K562 (cell line): ENCODE measurements around the gene AQP5. TPM values are rescaled to one million over a fixed set of nuclear protein-coding genes. Genes with fewer than 3 reads are reported as not detected.
A peak's percentile ranks its signal among the peaks of the same experiment; 100 is the strongest.

Experiments
- ATAC-seq: fragments of 200-7000 bp; cut with Tn5 transposase; 3 replicates; pipeline ENCODE4 v1.9.1; 2020; ENCODE audit warnings: moderate library complexity
- BruUV-seq: library from RNA; stranded (reverse); fragments of 400-500 nt; replicated peaks from 2 replicates; lab custom pipeline; 2021; lab: Mats Ljungman, UMichigan
- CTCF ChIA-PET: fragments of 300-600 bp; formaldehyde crosslinking; extraction: SDS; loops from one replicate; lab custom pipeline; 2021; ENCODE audit warnings: low intra/inter-chr PET ratio; lab: Yijun Ruan, JAX
- POLR2A ChIA-PET: fragments of 300-600, 350-650 bp; sonication (Branson Sonifier 250); formaldehyde crosslinking; extraction: SDS; loops from one replicate; lab custom pipeline; 2021; ENCODE audit warnings: antibody characterized with exemption, inconsistent platforms; lab: Yijun Ruan, JAX
- DNase-seq, 4 experiments: peaks; one replicate each; pipeline versions ENCODE4 v3.0.0 to v3.0.0-alpha.2; 2011 to 2018; ENCODE audit warnings: low spot score in 3 of 4, mixed read lengths in 3 of 4; ENCODE audit errors: extremely low read depth in 1 of 4
- FAIRE-seq: peaks from 2 replicates; lab custom pipeline; 2011; peaks lifted over from hg19 to GRCh38; lab: Jason Lieb, UNC
- H2AFZ ChIP-seq: 2 replicates; pipeline ENCODE4 v1.6.0; 2011; ENCODE audit warnings: low read depth, low read length, control low read depth, inconsistent platforms
- H3K27ac ChIP-seq: fragments of 200-600 bp; 3 replicates; pipeline ENCODE4 v1.8.0; 2011; ENCODE audit warnings: low read depth, mild to moderate bottlenecking, control low read depth, inconsistent platforms, low read length, moderate library complexity, mixed read lengths; ENCODE audit errors: extremely low read depth
- H3K27me3 ChIP-seq, 2 experiments: fragments of 300-600 bp in 1 of 2; 2 replicates in 1 of 2; 3 replicates in 1 of 2; pipeline versions ENCODE4 v1.6.0 to v1.8.0; 2011; ENCODE audit warnings: inconsistent platforms in 2 of 2, low read length in 2 of 2, mild to moderate bottlenecking in 1 of 2, mixed read lengths in 1 of 2, moderate library complexity in 1 of 2; ENCODE audit not compliant: control insufficient read depth in 2 of 2, insufficient read depth in 2 of 2
- H3K36me3 ChIP-seq: fragments of 300-600 bp; 3 replicates; pipeline ENCODE4 v1.8.0; 2011; ENCODE audit warnings: mild to moderate bottlenecking, low read length, inconsistent platforms; ENCODE audit not compliant: control insufficient read depth, insufficient read depth
- H3K4me1 ChIP-seq, 2 experiments: fragments of 200-600 bp in 1 of 2; replicated peaks in 1 of 2; 2 replicates in 1 of 2; 3 replicates in 1 of 2; pipeline versions ENCODE4 v1.5.1 to v1.8.0; 2011; ENCODE audit warnings: inconsistent platforms in 2 of 2, low read length in 2 of 2, mild to moderate bottlenecking in 1 of 2, mixed read lengths in 1 of 2, moderate library complexity in 1 of 2; ENCODE audit not compliant: control insufficient read depth in 2 of 2, insufficient read depth in 2 of 2
- H3K4me2 ChIP-seq: 2 replicates; pipeline ENCODE4 v1.6.1; 2011; ENCODE audit warnings: low read length, control low read depth, inconsistent platforms, mixed read lengths; ENCODE audit not compliant: insufficient read depth
- H3K4me3 ChIP-seq: fragments of 200-600 bp; sonication (generic), shearing (Covaris generic); 2 replicates; pipeline ENCODE4 v1.5.1; 2016; ENCODE audit warnings: control low read depth, inconsistent platforms
- H3K79me2 ChIP-seq: fragments of 200-600 bp; 3 replicates; pipeline ENCODE4 v1.8.0; 2011; ENCODE audit warnings: low read length, inconsistent platforms; ENCODE audit not compliant: control insufficient read depth, insufficient read depth
- H3K9ac ChIP-seq, 2 experiments: 2 replicates each; pipeline versions ENCODE4 v1.6.0 to v1.6.1; 2011; ENCODE audit warnings: low read depth in 2 of 2, low read length in 2 of 2, control low read depth in 1 of 2, inconsistent platforms in 1 of 2, mild to moderate bottlenecking in 1 of 2, mixed read lengths in 1 of 2; ENCODE audit not compliant: insufficient read depth in 1 of 2
- H3K9me1 ChIP-seq: one replicate; pipeline ENCODE4 v1.6.0; 2011; ENCODE audit warnings: inconsistent platforms, mild to moderate bottlenecking, low read length, moderate library complexity; ENCODE audit not compliant: control insufficient read depth, insufficient read depth
- H3K9me3 ChIP-seq: replicated peaks from 2 replicates; pipeline ENCODE4 v1.5.1; 2011; ENCODE audit warnings: low read depth, low read length, inconsistent platforms; ENCODE audit not compliant: control insufficient read depth, insufficient read depth
- H4K20me1 ChIP-seq: replicated peaks from 2 replicates; pipeline ENCODE4 v1.6.1; 2011; ENCODE audit warnings: low read length, inconsistent platforms, mixed read lengths; ENCODE audit not compliant: control insufficient read depth, insufficient read depth
- BCLAF1 ChIP-seq, 2 experiments: fragments of 450-650 bp in 1 of 2; IDR thresholded peaks; 2 replicates each; pipeline ENCODE4 v1.6.1; 2011 to 2017; ENCODE audit warnings: low read depth in 2 of 2, antibody characterized with exemption in 1 of 2, borderline replicate concordance in 1 of 2, low read length in 1 of 2, mild to moderate bottlenecking in 1 of 2, mixed read lengths in 1 of 2; ENCODE audit not compliant: control insufficient read depth in 1 of 2
- ELK3 ChIP-seq: fragments of 450-650 bp; formaldehyde crosslinking; IDR thresholded peaks from 2 replicates; pipeline ENCODE4 v1.4.0; 2020; ENCODE audit warnings: mild to moderate bottlenecking
- EP400 ChIP-seq: fragments of 450-650 bp; IDR thresholded peaks from 2 replicates; pipeline ENCODE4 v1.6.1; 2017; ENCODE audit warnings: antibody characterized with exemption, mild to moderate bottlenecking, moderate library complexity
- HLTF ChIP-seq: fragments of 450-650 bp; IDR thresholded peaks from 2 replicates; pipeline ENCODE4 v1.6.1; 2016
- ILK ChIP-seq: fragments of 450-650 bp; IDR thresholded peaks from 2 replicates; pipeline ENCODE4 v1.6.1; 2016; ENCODE audit warnings: missing genetic modification characterization, low read depth, mild to moderate bottlenecking, missing compliant biosample characterization, moderate library complexity, borderline replicate concordance
- RB1 ChIP-seq: fragments of 450-650 bp; IDR thresholded peaks from 2 replicates; pipeline ENCODE4 v1.6.1; 2017; ENCODE audit warnings: low read depth, mild to moderate bottlenecking
- TCF3 ChIP-seq: sonication (generic); formaldehyde crosslinking; IDR thresholded peaks from 2 replicates; pipeline ENCODE4 v1.4.0; 2020; ENCODE audit warnings: mild to moderate bottlenecking, missing genetic modification reagents
- ZNF449 ChIP-seq: fragments of 250-450 bp; sonication (Bioruptor Pico); IDR thresholded peaks from 2 replicates; pipeline ENCODE4 v1.8.0; 2022; ENCODE audit warnings: moderate library complexity, mild to moderate bottlenecking, inconsistent platforms
- ZSCAN29 ChIP-seq: fragments of 450-650 bp; IDR thresholded peaks from 2 replicates; pipeline ENCODE4 v1.6.1; 2017
- WGBS: fragments of 100-300 bp; shearing (Covaris generic); methylation state at CpG from one replicate; pipeline ENCODE4 v1.1.6; 2016; ENCODE audit warnings: low coverage, mixed read lengths; ENCODE audit not compliant: insufficient coverage; ENCODE audit errors: missing lambda C conversion rate; 5-methylcytosine and 5-hydroxymethylcytosine counted together
- in situ Hi-C: fragments of 300-500 bp; cut with MboI; formaldehyde crosslinking; loops from 4 replicates; pipeline ENCODE4 v1.15.0; 2018; ENCODE audit warnings: inconsistent platforms, mixed read lengths
- intact Hi-C: fragments of 100-400 bp; cut with micrococcal nuclease; formaldehyde crosslinking; loops from 2 replicates; pipeline ENCODE4 v1.14.2; 2022
- polyA plus RNA-seq, 8 experiments: library from polyadenylated mRNA; depleted of rRNA in 4 of 8; stranded (reverse) in 5 of 8; unstranded in 3 of 8; fragments of >200 nt; fragmentation: Nextera tagmentation in 2 of 8; fragmentation: Illumina TruSeq in 1 of 8; extraction: Ambion mirVana in 2 of 8; extraction: Trizol in 1 of 8; gene quantifications; 2 replicates each; pipeline versions ENCODE4 v1.2.1 to v1.2.3, GENCODE V29; 2011 to 2014; ENCODE audit warnings: inconsistent platforms in 1 of 8, missing spikeins in 1 of 8
- total RNA-seq, 7 experiments: library from RNA; depleted of rRNA in 6 of 7; stranded (reverse); fragments of >200 nt in 6 of 7; fragmentation: Illumina TruSeq in 2 of 7; extraction: Trizol in 2 of 7; gene quantifications; 2 replicates each; pipeline versions ENCODE4 v1.2.1 to v1.2.3, GENCODE V29; 2011 to 2021; ENCODE audit warnings: low replicate concordance in 1 of 7
- TF ChIP-seq, protein P1 (sequence below): fragments of 250-450 bp; sonication (Bioruptor Pico); IDR thresholded peaks from 2 replicates; pipeline ENCODE4 v1.4.0; 2020

The AQP5 gene
- total and polyA plus RNA-seq, 9 of the 15 experiments (the other 6 are each of a cell fraction or from before 2014, with no cell fraction given): not detected

DNA sequence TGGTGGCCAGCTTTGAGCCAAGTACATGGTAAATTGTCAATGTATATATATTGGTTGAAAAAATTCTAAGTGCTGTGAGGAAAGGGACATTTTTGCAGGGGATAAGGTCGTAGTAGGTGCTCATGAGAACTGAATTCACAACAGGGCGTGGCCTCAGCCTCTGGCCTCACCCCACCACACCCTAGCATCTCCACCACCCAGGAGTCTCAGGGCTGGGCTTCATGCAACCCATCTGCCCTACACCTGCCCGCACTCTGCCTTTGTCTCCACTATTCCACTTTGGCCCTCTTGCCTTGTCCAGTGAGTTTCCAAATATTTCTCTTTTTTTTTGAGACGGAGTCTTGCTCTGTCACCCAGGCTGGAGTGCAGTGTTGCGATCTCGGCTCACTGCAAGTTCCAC lies 33.2 kb upstream of the AQP5 start:
- no peak overlapping the region for H3K4me2 ChIP-seq
- H3K4me1 ChIP-seq: no peaks in the 10 kb centered on the region; a peak in 1 of 5 replicates
- H3K27ac ChIP-seq: no peak overlapping the region
- no peak overlapping the region for H3K4me3 ChIP-seq
- FAIRE-seq (no peak), ATAC-seq (peak; percentile 61; the same call in 2 of the 3 replicates), DNase-seq (peak in 2 of 4 experiments; percentile 49 to 51)
- H3K36me3 ChIP-seq: no peaks in the 10 kb centered on the region
- POLR2A ChIA-PET: interaction anchor here (1.3 to 1.6 kb wide), 4 partner anchors 9 to 17 kb away, joined by 3 to 10 read pairs (median 4); no protein-coding TSS in a partner anchor
- H3K27me3 ChIP-seq: peaks cover 6 to 27% of the 10 kb centered on the region in 2 experiments; a peak in 2 of 5 replicates
- no peaks in the 10 kb centered on the region for H3K9me3 ChIP-seq
- H2AFZ ChIP-seq: no peak overlapping the region
- H4K20me1 ChIP-seq: no peaks in the 10 kb centered on the region
- H3K9ac ChIP-seq: no peak overlapping the region
- no peaks in the 10 kb centered on the region for H3K79me2 ChIP-seq
- CTCF ChIA-PET: no interaction called here
- WGBS: 40% methylated on average over 6 of the region's 6 CpGs
- intact Hi-C loops: no loop called here
- in situ Hi-C loops: no loop called here
- no peaks in the 10 kb centered on the region for H3K9me1 ChIP-seq
- no TSS peak for BruUV-seq
- TF ChIP-seq RB1: no peak
- no peak for TF ChIP-seq TCF3 (CRISPR knock-in tag)
- TF ChIP-seq ILK (tag): no peak
- TF ChIP-seq, protein P1, sequence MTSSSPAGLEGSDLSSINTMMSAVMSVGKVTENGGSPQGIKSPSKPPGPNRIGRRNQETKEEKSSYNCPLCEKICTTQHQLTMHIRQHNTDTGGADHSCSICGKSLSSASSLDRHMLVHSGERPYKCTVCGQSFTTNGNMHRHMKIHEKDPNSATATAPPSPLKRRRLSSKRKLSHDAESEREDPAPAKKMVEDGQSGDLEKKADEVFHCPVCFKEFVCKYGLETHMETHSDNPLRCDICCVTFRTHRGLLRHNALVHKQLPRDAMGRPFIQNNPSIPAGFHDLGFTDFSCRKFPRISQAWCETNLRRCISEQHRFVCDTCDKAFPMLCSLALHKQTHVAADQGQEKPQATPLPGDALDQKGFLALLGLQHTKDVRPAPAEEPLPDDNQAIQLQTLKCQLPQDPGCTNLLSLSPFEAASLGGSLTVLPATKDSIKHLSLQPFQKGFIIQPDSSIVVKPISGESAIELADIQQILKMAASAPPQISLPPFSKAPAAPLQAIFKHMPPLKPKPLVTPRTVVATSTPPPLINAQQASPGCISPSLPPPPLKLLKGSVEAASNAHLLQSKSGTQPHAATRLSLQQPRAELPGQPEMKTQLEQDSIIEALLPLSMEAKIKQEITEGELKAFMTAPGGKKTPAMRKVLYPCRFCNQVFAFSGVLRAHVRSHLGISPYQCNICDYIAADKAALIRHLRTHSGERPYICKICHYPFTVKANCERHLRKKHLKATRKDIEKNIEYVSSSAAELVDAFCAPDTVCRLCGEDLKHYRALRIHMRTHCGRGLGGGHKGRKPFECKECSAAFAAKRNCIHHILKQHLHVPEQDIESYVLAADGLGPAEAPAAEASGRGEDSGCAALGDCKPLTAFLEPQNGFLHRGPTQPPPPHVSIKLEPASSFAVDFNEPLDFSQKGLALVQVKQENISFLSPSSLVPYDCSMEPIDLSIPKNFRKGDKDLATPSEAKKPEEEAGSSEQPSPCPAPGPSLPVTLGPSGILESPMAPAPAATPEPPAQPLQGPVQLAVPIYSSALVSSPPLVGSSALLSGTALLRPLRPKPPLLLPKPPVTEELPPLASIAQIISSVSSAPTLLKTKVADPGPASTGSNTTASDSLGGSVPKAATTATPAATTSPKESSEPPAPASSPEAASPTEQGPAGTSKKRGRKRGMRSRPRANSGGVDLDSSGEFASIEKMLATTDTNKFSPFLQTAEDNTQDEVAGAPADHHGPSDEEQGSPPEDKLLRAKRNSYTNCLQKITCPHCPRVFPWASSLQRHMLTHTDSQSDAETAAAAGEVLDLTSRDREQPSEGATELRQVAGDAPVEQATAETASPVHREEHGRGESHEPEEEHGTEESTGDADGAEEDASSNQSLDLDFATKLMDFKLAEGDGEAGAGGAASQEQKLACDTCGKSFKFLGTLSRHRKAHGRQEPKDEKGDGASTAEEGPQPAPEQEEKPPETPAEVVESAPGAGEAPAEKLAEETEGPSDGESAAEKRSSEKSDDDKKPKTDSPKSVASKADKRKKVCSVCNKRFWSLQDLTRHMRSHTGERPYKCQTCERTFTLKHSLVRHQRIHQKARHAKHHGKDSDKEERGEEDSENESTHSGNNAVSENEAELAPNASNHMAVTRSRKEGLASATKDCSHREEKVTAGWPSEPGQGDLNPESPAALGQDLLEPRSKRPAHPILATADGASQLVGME (CRISPR knock-in tag): no peak
- TF ChIP-seq ELK3 (CRISPR knock-in tag): no peak
- TF ChIP-seq ZNF449: no peak
- TF ChIP-seq HLTF: no peak
- TF ChIP-seq EP400: no peak
- TF ChIP-seq ZSCAN29: no peak
- no peak for TF ChIP-seq BCLAF1 (IDR thresholded peaks at IDR 0.05; ENCODE audit: borderline replicate concordance in 1 of 2, control insufficient read depth in 1 of 2, low read depth in 2 of 2, low read length in 1 of 2)
